Central memory CD4-positive, alpha-beta T cell (primary cell): ENCODE data around the gene LRRC8A.
"Not testable (repeated sequence)": the region's sequence is repeated elsewhere in the genome, so short reads cannot be mapped to it uniquely, and the experiment has no call there.

ENCODE experiments used
- DNase-seq: peaks from one replicate; pipeline ENCODE4 v3.0.0; 2022
- total RNA-seq, 3 experiments: gene quantifications; one replicate each; lab custom pipeline; 2026; lab: John Stamatoyannopoulos, UW

Gene LRRC8A
- total RNA-seq = 36.8 to 62.5 (median 58.2) reads per million in 3 experiments

DNA sequence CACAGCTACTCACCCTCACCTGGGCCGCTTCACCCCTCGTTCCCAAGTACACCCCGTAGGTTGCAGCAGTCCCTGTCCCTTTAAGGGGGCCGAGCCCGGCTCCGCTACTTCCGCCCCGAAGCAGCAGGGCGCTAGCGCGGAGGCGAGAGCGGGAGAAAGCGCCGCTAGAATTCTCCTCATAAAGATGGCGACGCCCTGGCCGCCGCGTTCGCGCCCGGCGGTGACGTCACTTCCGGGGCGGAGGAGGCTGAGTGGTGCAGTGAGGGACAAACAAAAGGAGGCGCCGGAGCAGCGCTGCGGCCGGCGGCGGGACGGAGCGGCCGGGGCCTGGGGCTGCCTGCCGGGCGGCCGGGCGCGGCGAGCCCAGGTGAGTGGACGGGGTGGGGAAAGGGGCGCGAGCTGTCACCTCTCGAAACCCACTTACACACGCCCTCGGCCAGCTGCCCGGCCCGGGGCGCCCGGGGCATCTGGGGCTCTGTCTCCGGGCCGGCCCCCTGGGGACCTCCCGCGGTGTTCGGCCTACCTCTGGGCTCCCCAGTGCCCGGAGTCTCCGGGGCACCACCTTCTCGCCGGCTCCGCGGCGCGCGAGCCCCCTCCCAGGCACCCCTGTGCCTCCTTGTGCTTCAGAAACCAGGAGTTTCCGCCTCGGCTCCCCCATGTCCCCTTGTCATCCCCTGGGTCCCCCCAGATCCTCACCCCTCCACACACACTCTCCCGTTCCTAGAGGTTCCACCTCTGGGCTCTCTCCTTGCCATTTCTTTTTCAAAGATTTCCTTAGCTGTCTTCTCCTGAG is at the start of gene LRRC8A, which contains the start of gene KYAT1:
LRRC8A (plus strand) TSS at position 250 of the 793 bp plus-strand sequence. CDS start 25,032 bp downstream, outside the sequence.
KYAT1 (minus strand) TSS at position 67 of the 793 bp plus-strand sequence. CDS start 36,545 bp downstream, outside the sequence.
- DNase-seq = peak; percentile 97

DNA sequence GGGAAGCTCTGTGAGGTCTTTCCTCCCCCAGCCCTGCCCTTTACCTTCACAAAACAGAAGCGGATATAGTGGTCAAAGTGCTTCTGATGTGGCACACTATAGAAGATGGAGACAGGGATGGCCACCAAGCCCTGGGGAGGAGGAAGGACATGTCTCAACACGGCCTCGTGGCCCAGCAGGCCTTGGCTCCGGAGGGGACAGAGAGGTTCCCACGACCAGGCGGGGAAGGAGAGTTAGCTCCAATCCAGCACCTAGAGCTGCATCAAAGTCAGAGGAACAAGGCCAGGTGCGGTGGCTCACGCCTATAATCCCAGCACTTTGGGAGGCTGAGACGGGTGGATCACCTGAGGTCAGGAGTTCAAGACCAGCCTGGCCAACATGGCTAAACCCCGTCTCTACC is 48.2 kb upstream of the LRRC8A start:
- no peak for DNase-seq

DNA sequence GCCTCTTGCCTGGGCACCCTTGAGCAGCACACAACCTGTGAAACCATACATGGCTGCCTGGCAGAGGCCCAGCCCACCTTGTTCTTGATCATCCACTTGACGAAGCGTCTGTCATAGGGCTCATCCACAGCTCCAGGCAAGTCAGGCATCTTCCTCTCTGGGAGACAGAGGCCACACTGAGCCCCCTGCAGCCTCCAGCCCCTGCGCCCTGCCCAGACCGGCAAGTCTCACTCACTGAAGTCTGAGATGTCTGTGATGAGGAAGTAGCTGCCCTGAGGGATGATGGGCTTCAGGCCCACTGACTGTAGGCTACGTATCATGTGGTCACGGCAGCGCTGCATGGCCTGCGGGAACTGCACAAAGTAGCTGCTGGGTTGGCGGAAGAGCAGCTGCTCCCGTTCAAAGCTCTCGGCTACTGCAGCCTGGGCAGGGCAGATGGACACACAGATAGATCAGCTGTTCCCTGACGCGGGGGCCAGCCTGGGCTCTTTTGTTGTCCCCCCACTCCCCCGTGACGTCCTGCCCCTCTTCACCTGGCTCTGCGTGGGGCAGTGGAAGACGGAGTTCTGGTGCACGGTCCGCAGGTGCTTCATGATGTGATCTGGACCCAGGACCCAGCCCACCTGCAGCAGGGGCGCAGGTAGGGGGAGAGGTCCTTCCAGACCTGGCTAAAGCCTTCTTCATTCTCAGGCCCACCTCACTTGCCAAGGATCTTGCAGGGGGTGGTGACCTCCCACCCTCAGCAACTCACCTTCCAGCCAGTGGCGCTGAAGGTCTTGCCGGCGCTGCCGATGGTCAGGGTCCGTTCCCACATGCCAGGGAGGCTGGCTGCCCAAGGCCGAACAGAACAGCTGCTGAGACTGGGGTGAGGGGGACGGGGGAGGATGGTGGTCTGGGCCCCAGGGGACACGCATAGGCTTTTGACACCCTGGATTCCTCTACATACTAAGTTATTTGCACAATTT is 46.4 kb upstream of the LRRC8A start:
- DNase-seq = no peak

DNA sequence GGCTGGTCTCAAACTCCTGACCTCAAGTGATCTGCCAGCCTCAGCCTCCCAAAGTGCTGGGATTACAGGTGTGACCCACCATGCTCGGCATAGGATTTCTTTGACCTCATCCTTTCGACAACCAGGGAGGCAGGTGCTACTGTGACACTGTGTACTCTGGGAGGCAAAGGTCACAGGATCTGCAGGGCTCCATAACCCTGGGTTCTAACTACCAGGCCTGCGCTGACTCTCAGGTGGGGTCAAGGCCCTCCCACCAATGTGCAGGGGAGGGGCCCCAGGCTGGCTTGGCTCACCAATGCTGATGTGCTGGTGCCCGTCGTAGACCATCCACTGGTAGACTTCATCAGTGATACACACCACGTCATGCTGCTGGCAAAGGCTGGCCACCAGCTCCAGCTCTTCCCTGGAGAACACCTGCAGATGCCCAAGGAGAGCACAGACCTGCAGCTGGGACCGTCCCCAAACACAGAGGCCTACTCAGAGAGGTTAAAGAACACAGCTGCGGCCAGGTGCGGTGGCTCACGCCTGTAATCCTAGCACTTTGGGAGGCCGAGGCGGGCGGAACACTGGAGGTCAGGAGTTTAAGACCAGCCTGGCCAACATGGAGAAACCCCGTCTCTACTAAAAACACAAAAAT is 45.3 kb upstream of the LRRC8A start:
- DNase-seq = no peak

DNA sequence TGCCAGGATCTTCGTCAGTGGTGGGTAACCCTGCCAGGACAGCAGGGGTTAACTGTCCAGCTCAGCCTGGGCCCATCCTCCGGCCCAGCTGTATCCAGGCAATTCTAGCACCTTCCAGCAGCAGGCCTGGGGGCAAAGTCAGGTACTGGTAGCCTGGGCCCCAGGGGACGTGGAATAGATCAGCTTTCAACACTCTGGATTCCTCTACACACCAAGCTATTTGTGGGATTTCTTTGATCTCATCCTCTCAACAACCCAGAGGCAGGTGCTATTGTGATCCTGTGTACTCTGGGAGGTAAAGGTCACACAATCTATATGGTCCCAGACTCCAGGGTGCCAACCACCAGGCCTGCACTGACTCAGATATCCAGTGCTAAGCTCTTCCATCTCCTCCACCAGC is 43.6 kb upstream of the LRRC8A start:
- DNase-seq = no peak

DNA sequence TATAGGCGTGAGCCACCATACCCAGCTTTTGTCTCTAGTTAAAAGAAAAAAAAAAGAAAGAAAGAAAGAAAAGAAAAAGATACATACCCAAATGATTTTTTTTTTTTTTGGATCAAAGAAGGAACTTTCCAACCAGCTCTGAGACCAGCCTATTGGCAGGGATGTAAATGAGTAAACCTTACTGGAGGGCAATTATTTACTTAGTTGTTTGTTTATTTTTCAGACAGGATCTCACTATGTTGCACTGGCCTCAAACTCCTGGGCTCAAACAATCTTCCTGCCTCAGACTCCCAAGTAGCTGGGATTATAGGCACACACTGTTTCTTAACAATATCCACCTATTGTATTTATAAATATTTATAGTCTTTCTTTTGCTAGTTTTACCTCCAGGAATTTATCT is 41.4 kb upstream of the LRRC8A start:
- DNase-seq = no peak

DNA sequence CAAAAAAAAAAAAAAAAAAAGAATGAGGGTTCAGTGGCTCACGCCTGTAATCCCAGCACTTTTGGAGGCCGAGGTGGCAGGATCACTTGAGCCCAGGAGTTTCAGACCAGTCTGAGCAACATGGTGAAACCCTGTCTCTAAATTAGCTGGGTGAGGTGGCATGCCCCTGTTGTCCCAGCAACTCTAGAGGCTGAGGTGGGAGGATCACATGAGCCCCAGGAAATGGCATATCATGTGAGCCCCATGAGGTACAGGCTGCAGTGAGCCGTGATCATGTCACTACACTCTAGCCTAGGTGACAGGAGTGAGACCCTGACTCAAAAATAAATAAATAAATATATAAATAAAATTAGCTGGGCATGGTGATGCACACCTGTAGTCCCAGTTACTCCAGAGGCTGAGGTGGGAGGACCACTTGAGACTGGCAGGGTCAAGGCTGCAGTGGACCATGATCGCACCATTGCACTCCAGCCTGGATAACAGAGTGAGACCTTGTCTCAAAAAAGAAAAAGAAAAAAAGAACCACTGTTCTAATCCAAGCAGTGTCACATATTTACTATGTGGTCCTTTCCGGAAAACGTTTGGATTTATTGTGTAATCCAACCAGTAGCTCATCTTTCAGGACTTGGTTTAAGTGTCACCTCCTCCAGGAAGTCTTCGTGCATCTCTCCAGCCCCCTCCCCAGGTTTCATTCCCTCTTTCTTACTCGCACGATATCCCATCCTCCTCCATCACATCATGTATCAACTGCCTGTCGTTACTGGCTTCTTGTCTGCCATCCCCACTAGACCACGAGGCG is 40.0 kb upstream of the LRRC8A start:
- no peak for DNase-seq

DNA sequence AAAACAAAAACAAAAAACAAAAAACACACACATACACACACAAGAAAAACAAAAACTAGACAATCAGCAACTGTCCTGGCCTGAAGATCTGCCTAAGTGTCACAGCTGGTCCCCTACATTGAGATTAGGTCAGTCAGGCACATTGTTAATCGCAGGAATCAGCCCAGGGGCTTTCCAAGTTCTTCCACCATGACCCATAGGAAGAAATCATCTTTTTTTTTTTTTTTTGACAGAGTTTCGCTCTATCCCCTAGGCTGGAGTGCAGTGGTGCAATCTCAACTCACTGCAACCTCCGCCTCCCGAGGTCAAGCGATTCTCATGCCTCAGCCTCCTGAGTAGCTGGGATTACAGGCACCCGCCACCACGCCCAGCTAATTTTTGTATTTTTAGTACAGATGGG is 38.8 kb upstream of the LRRC8A start:
- DNase-seq = not testable (repeated sequence)

DNA sequence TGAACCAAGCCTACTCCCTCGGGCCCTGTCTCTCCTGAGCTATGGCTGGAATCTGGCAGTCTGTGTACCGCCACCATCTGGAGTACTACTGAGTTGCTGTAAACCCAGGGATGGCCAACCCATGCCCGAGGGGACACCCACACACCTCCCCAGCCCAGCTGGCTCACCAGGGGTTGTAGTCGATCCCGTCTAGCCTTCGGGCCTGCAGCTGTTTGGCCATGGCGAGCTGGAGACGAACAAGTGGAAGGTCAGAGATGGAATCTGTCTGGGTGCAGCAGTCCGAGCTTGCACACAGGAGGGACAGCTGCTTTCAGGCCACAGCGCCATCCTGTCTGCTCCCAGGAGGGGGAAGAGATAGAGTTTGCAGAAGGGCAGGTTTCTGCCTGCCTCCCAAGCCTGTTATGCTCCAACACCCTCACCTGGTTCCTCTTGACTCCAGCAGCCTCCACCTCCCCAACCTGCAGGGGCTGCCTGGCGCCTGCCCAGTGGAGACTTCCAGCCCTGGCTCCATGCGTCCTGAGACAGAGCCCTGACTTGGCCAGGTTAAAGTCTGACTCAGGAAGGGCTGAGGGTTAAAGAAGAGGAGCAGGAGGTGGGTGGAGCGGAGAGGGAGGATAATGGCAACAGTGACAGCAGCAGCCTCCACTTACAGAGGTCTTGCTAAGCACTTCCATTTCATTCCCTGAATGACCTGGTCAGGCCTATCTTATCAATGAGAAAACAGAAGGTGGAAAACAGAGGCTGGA is 36.6 kb upstream of the LRRC8A start:
- no peak for DNase-seq

DNA sequence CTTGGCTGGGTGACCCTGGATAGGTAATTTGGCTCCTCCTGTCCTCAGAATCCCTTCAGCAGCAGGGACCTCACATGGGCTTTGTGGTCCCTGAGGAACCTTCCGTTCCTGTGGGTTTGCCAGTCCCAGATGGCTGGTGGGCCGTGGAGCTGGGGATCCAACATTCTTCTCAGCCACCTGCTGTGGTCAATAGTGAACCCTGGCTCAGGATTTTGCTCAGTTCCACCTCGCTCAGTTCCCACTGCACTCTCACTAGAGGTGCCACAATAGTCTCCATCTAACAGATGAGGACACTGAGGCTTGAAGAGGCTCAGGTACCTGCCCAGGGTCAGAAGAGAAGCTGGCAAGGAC is 35.3 kb upstream of the LRRC8A start:
- no peak for DNase-seq

DNA sequence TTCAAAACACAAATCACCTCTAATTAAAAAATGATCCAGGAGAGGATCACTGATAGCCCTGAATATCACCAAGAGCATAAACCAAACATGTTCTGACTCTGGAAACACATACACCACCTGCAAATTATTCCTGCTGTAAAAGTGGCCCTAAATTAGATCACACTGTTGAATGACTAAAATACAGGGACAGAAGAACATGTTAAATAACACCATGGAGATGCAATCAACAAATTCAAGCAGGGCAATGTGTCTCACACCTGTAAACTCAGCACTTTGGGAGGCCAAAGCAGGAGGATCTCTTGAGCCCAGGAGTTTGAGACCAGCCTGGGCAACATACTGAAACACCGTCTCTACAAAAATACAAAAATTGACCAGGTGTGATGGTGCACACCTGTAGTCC is 34.1 kb upstream of the LRRC8A start:
- DNase-seq = no peak

DNA sequence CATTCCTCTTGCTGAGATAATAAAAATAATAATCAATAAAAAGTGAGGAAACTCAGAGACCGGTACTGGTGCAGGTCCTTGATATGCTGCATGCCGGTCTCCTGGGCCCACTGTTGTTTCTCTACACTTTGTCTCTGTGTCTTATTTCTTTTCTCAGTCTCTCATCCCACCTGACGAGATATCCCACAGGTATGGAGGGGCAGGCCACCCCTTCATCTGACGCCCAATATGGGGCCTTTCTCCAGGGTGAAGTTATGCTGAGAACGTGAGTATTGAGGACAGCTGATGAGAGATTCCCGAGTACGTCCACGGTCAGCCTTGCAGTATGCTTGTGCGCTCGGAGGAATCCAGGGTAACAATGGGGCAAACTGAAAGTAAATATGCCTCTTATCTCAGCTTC is 30.9 kb upstream of the LRRC8A start:
- not testable (repeated sequence) for DNase-seq

DNA sequence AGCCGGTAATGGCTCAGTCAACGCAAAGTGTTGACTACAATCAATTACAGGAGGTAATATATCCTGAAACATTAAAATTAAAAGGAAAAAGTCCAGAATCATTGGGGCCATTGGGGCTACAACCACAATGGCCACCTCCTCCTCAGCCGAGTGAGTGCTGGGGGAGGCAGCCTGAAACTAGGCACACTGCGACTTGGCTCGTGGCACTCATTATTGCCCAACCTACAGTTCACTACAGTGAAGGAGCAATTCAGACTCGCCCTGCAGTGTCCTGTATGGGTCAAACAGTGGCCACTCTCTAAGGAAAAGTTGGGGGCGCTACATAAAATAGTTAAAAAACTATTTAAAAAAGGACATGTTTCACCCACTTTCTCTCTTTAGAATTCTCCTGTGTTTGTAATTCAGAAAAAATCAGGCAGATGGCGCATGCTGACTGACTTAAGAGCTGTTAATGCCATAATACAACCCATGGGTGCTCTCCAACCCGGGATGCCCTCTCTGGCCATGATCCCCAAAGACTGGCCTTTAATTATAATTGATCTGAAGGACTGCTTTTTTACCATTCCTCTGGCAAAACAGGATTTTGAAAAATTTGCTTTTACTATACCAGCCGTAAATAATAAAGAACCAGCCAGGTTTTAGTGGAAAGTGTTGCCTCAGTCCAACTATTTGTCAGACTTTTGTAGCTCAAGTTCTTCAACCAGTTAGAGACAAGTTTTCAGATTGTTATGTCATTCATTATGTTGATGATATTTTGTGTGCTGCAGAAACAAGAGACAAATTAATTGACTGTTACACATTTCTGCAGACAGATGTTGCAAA is 29.9 kb upstream of the LRRC8A start:
- DNase-seq = not testable (repeated sequence)

DNA sequence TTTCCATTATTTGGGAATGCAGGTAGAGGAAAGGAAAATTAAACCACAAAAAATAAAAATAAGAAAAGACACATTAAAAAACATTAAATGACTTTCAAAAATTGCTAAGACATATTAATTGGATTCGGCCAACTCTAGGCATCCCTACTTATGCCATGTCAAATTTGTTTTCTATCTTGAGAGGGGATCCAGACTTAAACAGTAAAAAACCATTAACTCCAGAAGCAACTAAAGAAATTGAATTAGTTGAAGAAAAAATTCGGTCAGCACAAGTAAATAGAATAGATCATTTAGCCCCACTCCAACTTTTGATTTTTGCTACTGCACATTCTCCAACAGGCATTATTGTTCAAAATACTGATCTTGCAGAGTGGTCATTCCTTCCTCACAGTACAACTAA is 29.3 kb upstream of the LRRC8A start:
- DNase-seq = not testable (repeated sequence)

DNA sequence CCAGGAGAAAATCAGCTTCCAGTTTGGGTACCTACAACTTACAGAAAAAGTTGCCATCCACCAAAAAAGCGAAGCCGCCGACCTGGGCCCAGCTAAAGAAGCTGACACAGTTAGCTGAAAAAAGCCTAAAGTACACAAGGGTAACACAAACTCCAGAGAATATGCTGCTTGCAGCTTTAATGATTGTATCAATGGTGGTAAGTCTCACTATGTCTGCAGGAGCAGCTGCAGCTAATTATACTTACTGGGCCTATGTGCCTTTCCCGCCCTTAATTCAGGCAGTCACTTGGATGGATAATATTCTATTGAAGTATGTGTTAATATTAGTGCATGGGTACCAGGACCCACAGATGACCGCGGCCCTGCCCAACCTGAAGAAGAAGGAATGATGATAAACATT is 27.5 kb upstream of the LRRC8A start:
- DNase-seq = not testable (repeated sequence)

DNA sequence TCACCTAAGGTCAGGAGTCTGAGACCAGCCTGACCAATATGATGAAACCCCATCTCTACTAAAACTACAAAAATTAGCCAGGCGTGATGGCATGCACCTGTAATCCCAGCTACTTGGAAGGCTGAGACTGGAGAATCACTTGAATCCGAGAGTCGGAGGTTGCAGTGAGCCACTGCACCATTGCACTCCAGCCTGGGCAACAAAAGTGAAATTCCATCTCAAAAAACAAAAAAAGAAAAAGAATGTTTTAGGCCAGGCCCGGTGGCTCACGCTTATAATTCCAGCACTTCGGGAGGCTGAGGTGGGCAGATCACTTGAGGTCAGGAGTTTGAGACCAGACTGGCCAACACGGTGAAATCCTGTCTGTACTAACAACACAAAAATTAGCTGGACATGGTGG is 23.5 kb upstream of the LRRC8A start:
- not testable (repeated sequence) for DNase-seq

DNA sequence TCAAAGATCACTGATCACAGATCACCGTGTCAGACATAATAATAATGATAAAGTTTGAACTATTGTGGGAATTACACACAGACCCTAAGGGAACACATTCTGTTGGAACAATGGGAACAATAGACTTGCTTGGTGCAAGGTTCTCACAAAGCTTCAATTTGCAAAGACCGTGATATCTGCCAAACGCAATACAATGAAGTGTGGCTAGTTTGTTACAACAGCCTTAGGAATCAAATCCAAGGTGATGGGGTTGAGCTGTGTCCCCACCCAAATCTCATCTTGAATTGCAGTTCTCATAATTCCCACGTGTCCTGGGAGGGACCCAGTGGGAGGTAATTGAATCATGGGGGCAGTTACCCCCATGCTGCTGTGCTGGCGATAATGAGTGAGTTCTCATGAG is 21.0 kb upstream of the LRRC8A start:
- no peak for DNase-seq

DNA sequence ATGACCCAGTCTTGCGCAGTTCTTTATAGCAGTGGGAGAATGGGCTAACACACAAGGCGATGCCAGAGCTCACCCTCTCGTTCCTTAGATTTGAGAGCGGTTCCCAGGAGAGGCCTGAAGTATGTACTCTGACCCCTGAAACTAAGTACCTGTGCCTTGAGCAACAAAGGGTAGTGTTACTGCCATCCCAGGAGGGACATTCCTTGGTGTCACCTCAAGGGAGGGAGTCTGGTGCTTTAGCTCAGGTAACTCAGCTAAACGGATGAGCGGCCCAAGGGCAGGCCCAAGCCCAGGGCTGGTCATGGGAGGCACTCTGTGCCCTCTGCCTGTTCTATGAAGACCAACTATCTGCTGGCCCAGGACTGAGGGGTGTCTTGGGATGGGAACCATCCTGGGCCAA is 20.4 kb upstream of the LRRC8A start:
- DNase-seq = no peak

DNA sequence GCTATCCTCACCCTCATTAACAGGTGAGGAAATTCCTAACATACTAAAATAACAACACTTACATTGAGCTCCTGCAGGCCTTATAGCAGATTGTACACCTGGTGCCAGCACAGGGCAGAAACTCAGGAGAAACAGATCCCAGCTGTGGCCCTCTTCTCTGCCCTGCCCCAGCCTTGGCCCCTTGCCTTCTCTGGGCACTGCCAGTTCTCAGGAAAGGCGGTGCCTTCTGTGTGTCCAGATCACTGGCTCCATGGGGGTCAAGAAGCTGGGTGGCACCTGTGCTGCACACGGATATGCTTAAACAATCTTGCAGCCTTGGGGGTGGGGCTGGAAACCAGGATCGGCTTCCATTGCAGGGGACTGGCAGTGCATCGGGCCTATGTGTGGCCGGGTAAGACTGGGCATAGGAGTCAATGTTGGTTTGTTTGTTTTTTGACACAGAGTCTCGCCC is 19.5 kb upstream of the LRRC8A start:
- no peak for DNase-seq

DNA sequence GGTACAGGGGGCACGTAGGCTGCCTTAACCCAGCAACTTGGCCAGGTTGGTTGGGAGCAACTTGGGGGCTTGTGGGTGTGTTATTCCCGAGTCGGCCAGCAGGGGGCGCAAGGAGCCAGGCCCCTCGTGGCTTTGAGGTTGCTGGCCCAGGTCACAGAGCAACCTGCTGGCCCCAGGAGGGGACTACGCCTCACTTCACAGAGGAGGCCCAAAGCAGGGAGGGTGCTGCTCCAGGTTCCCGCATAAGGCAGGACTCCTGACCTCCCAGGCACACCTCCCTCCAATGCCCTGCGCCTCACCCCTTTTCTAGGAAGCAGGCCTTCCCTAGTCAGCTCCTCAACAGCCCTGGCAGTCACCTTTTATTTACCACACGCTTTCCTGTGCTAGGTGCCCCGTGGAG is 18.3 kb upstream of the LRRC8A start:
- peak; percentile 74 for DNase-seq
